NCI-H2081 treated with DMSO at 0.1 percent for 48 hours (cell line): ENCODE results near the gene EXOSC3.

Source experiments
- DNase-seq: peaks from one replicate; lab custom pipeline; 2025; lab: John Stamatoyannopoulos, UW

The EXOSC3 gene

GRCh38 chr9:37732086-37732741 lies 52.6 kb downstream of the EXOSC3 start:
- DNase-seq = no peak

- DNase-seq = no peak
Observed at GRCh38 chr9:37730839-37731238, 54.0 kb downstream of the EXOSC3 start.

GRCh38 chr9:37730256-37730655 lies 54.6 kb downstream of the EXOSC3 start:
- DNase-seq = no peak
